Ovary (tissue), 3 donors: ENCODE results near the gene CADM4.

Experiments used
- CTCF ChIP-seq, 3 donors: fragments of 450-650 bp in 2 of 3; fragments of 200-600 bp in 1 of 3; IDR thresholded peaks; one replicate each; pipeline versions ENCODE4 v1.5.1 to v1.8.0; 2016 to 2022; ENCODE audit warnings: antibody characterized with exemption in 3 of 3, mild to moderate bottlenecking in 1 of 3
- EP300 ChIP-seq: sonication (generic); formaldehyde crosslinking; IDR thresholded peaks from one replicate; pipeline ENCODE4 v1.6.1; 2017; ENCODE audit warnings: antibody characterized with exemption
- POLR2A ChIP-seq: fragments of 450-650 bp; IDR thresholded peaks from one replicate; pipeline ENCODE4 v1.6.1; 2017; ENCODE audit warnings: antibody characterized with exemption, mild to moderate bottlenecking, moderate library complexity
- donor health status: DM: no; HTN: no; CAD: no.

- TF ChIP-seq CTCF (IDR thresholded peaks at IDR 0.05) (no peak), EP300 (no peak), POLR2A (no peak)
Observed at GRCh38 chr19:43656436-43656835, 16.8 kb upstream of the CADM4 start.
